A549 (cell line): ENCODE data around the gene NEDD9. TPM values are rescaled to one million over a fixed set of nuclear protein-coding genes. Genes with fewer than 3 reads are reported as not detected.

Experiments
- ATAC-seq, 2 experiments: fragments of 200-7000 bp in 1 of 2; fragments of >200 bp in 1 of 2; cut with Nextera tagmentation in 1 of 2; cut with Tn5 transposase in 1 of 2; 3 replicates each; pipeline versions ENCODE4 v1.8.0 to v1.9.1; 2018 to 2020; ENCODE audit warnings: mild to moderate bottlenecking in 1 of 2, moderate library complexity in 1 of 2
- CTCF ChIA-PET: fragments of 300-600 bp; sonication (Branson Sonifier 250); formaldehyde crosslinking; extraction: SDS; loops from one replicate; lab custom pipeline; 2021; ENCODE audit warnings: antibody characterized with exemption, inconsistent platforms; lab: Yijun Ruan, JAX
- POLR2A ChIA-PET: fragments of 350-600 bp; formaldehyde crosslinking; extraction: SDS; loops from one replicate; lab custom pipeline; 2021; ENCODE audit warnings: antibody characterized with exemption, inconsistent platforms; lab: Yijun Ruan, JAX
- DNase-seq, 2 experiments: peaks; one replicate each; pipeline versions ENCODE4 v3.0.0 to v3.0.0-alpha.2; 2011 to 2016; ENCODE audit warnings: low read depth in 1 of 2, low spot score in 1 of 2
- FAIRE-seq: peaks from 2 replicates; lab custom pipeline; 2011; peaks lifted over from hg19 to GRCh38; lab: Jason Lieb, UNC
- H3K27ac ChIP-seq, 2 experiments: fragments of >200 bp; sonication (Bioruptor Twin); formaldehyde crosslinking; 3 replicates each; pipeline ENCODE4 v1.5.1; 2016 to 2017
- H3K4me1 ChIP-seq: fragments of >200 bp; sonication (Bioruptor Twin); formaldehyde crosslinking; 3 replicates; pipeline ENCODE4 v1.6.1; 2016
- H3K4me2 ChIP-seq: fragments of >200 bp; sonication (Bioruptor Twin); formaldehyde crosslinking; 3 replicates; pipeline ENCODE4 v1.6.1; 2016
- H3K4me3 ChIP-seq: fragments of >200 bp; sonication (Bioruptor Twin); formaldehyde crosslinking; 3 replicates; pipeline ENCODE4 v1.5.1; 2016
- H3K9me3 ChIP-seq: fragments of >200 bp; sonication (Bioruptor Twin); formaldehyde crosslinking; 3 replicates; pipeline ENCODE4 v1.6.1; 2016
- BHLHE40 ChIP-seq: IDR thresholded peaks from 2 replicates; pipeline ENCODE4 v1.6.1; 2012; ENCODE audit warnings: low read depth, low read length, inconsistent platforms
- CBX2 ChIP-seq: fragments of 200-600 bp; sonication (generic); IDR thresholded peaks from 2 replicates; pipeline ENCODE4 v1.6.1; 2016; ENCODE audit warnings: low read depth, mild to moderate bottlenecking, borderline replicate concordance
- CBX8 ChIP-seq: fragments of 200-600 bp; sonication (generic); IDR thresholded peaks from 2 replicates; pipeline ENCODE4 v1.6.1; 2016
- EHMT2 ChIP-seq: fragments of 200-600 bp; sonication (generic); IDR thresholded peaks from 2 replicates; pipeline ENCODE4 v1.6.1; 2016; ENCODE audit warnings: antibody characterized with exemption, low read depth, mild to moderate bottlenecking, moderate library complexity
- FOSL2 ChIP-seq, 2 experiments: fragments of 450-650 bp in 1 of 2; fragments of >200 bp in 1 of 2; sonication (Bioruptor Twin) in 1 of 2; formaldehyde crosslinking; IDR thresholded peaks; 2 replicates each; pipeline versions ENCODE4 v1.5.0 to v1.6.1; 2016 to 2020; ENCODE audit warnings: mild to moderate bottlenecking in 1 of 2, moderate library complexity in 1 of 2
- HEYL ChIP-seq: fragments of 250-450 bp; sonication (Bioruptor Pico); IDR thresholded peaks from 2 replicates; pipeline ENCODE4 v1.8.0; 2021; ENCODE audit warnings: mild to moderate bottlenecking, moderate library complexity
- KDM1A ChIP-seq: fragments of 200-600 bp; sonication (generic); IDR thresholded peaks from 2 replicates; pipeline ENCODE4 v1.6.1; 2016; ENCODE audit warnings: low read depth, mild to moderate bottlenecking
- MYC ChIP-seq: IDR thresholded peaks from 2 replicates; pipeline ENCODE4 v1.6.1; 2012; ENCODE audit warnings: mild to moderate bottlenecking, inconsistent platforms, low read length, improper control_type of control experiment, borderline replicate concordance
- NFE2L2 ChIP-seq: fragments of 150-350 bp; conservative IDR thresholded peaks from 2 replicates; pipeline ENCODE4 v1.6.1; 2014; ENCODE audit warnings: low read length
- RAD21 ChIP-seq, 2 experiments: fragments of >200 bp in 1 of 2; sonication (Bioruptor Twin) in 1 of 2; formaldehyde crosslinking in 1 of 2; IDR thresholded peaks in 1 of 2; conservative IDR thresholded peaks in 1 of 2; 2 replicates in 1 of 2; 3 replicates in 1 of 2; pipeline ENCODE4 v1.6.1; 2012 to 2018; ENCODE audit warnings: inconsistent platforms in 1 of 2
- RFX5 ChIP-seq: fragments of 450-650 bp; IDR thresholded peaks from 2 replicates; pipeline ENCODE4 v1.7.1; 2014; ENCODE audit warnings: antibody characterized with exemption, mild to moderate bottlenecking, moderate library complexity
- RNF2 ChIP-seq: fragments of 200-600 bp; sonication (generic); IDR thresholded peaks from 2 replicates; pipeline ENCODE4 v1.6.1; 2016; ENCODE audit warnings: low read depth, mild to moderate bottlenecking, antibody characterized with exemption, moderate library complexity, borderline replicate concordance
- SREBF2 ChIP-seq: fragments of 450-650 bp; IDR thresholded peaks from 2 replicates; pipeline ENCODE4 v1.6.1; 2014; ENCODE audit warnings: mild to moderate bottlenecking, moderate library complexity
- TP53 ChIP-seq: fragments of 250-450 bp; sonication (Bioruptor Pico); IDR thresholded peaks from 2 replicates; pipeline ENCODE4 v1.5.0; 2021; ENCODE audit warnings: mild to moderate bottlenecking, moderate library complexity
- ZC3H11A ChIP-seq: fragments of 450-650 bp; IDR thresholded peaks from 2 replicates; pipeline ENCODE4 v1.6.1; 2014; ENCODE audit warnings: antibody characterized with exemption, mild to moderate bottlenecking
- WGBS: methylation state at CpG from one replicate; pipeline ENCODE4 v1.1.6; 2017; ENCODE audit errors: missing lambda C conversion rate; 5-methylcytosine and 5-hydroxymethylcytosine counted together
- polyA plus RNA-seq, 4 experiments: library from polyadenylated mRNA; depleted of rRNA in 3 of 4; stranded (reverse); fragments of >200 nt; fragmentation: RNase III in 1 of 4; extraction: RNeasy Plus Mini Kit Qiagen cat#74134 plus additional on column Dnase treatment in 1 of 4; gene quantifications; 2 replicates in 3 of 4; 3 replicates in 1 of 4; pipeline ENCODE4 v1.2.3, GENCODE V29; 2011 to 2017
- TF ChIP-seq, protein P1 (sequence below): fragments of 450-650 bp; IDR thresholded peaks from 2 replicates; pipeline ENCODE4 v1.6.1; 2014; ENCODE audit warnings: antibody characterized with exemption
- TF ChIP-seq, protein P2 (sequence below): fragments of 200-600 bp; sonication (generic); IDR thresholded peaks from 2 replicates; pipeline ENCODE4 v1.6.1; 2016; ENCODE audit warnings: antibody characterized with exemption, mild to moderate bottlenecking, moderate library complexity
- TF ChIP-seq, protein P3 (sequence below): IDR thresholded peaks from 2 replicates; pipeline ENCODE4 v1.6.1; 2012
- TF ChIP-seq, protein P4 (sequence below): fragments of 150-350 bp; IDR thresholded peaks from 2 replicates; pipeline ENCODE4 v1.6.1; 2014; ENCODE audit warnings: low read depth, mild to moderate bottlenecking, low read length

The NEDD9 gene
- polyA plus RNA-seq, 2 of the 4 experiments (the other 2 are of a cell fraction): 46.7 to 79.6 TPM

DNA sequence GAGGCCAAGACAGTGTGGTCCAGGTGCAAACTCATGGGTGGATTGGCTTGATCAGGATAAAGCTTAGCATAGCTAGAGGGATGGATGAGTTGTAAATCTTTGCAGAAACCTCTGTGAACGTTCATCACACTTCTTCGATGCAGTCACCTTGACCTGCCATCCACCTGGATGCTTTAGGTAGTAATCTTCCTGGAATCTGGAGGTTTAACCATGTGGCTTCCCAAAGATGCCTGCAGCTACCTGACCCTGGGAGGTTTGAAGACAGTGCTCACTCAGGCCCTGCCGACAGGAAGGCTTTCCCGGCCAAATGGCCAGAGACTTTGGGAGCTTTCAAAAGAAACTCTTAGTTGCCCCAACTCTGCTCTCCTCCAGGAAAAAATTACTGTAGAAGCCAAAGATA lies 65.5 kb downstream of the NEDD9 start:
- WGBS: 66% methylated on average over 4 of the region's 4 CpGs
- DNase-seq: no peak
- ChIA-PET POLR2A (no interaction called here), CTCF (interaction anchor here (0.7 to 2.2 kb wide), 4 partner anchors 9 to 329 kb away, joined by 3 to 5 read pairs (median 4); no protein-coding TSS in a partner anchor)
- no peaks in the 10 kb centered on the region for H3K9me3 ChIP-seq
- H3K4me3 ChIP-seq: no peak overlapping the region
- FAIRE-seq: no peak
- ATAC-seq: no peak
- no peak overlapping the region; a peak in 1 of 6 replicates for H3K27ac ChIP-seq
- TF ChIP-seq HEYL (CRISPR knock-in tag) (no peak), TP53 (CRISPR knock-in tag) (no peak), FOSL2 (IDR thresholded peaks at IDR 0.05) (no peak), FOSL2 (CRISPR knock-in tag; IDR thresholded peaks at IDR 0.05) (no peak), KDM1A (no peak), MYC (no peak), CBX2 (no peak), RAD21 (conservative IDR thresholded peaks at IDR 0.05 in 1 of 2, IDR thresholded peaks at IDR 0.05 in 1 of 2) (no peak), EHMT2 (no peak), RNF2 (no peak), SREBF2 (no peak), ZC3H11A (no peak), NFE2L2 (no peak), BHLHE40 (no peak), RFX5 (no peak), CBX8 (no peak)
- TF ChIP-seq, protein P1, sequence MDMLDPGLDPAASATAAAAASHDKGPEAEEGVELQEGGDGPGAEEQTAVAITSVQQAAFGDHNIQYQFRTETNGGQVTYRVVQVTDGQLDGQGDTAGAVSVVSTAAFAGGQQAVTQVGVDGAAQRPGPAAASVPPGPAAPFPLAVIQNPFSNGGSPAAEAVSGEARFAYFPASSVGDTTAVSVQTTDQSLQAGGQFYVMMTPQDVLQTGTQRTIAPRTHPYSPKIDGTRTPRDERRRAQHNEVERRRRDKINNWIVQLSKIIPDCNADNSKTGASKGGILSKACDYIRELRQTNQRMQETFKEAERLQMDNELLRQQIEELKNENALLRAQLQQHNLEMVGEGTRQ: no peak
- TF ChIP-seq, protein P2, sequence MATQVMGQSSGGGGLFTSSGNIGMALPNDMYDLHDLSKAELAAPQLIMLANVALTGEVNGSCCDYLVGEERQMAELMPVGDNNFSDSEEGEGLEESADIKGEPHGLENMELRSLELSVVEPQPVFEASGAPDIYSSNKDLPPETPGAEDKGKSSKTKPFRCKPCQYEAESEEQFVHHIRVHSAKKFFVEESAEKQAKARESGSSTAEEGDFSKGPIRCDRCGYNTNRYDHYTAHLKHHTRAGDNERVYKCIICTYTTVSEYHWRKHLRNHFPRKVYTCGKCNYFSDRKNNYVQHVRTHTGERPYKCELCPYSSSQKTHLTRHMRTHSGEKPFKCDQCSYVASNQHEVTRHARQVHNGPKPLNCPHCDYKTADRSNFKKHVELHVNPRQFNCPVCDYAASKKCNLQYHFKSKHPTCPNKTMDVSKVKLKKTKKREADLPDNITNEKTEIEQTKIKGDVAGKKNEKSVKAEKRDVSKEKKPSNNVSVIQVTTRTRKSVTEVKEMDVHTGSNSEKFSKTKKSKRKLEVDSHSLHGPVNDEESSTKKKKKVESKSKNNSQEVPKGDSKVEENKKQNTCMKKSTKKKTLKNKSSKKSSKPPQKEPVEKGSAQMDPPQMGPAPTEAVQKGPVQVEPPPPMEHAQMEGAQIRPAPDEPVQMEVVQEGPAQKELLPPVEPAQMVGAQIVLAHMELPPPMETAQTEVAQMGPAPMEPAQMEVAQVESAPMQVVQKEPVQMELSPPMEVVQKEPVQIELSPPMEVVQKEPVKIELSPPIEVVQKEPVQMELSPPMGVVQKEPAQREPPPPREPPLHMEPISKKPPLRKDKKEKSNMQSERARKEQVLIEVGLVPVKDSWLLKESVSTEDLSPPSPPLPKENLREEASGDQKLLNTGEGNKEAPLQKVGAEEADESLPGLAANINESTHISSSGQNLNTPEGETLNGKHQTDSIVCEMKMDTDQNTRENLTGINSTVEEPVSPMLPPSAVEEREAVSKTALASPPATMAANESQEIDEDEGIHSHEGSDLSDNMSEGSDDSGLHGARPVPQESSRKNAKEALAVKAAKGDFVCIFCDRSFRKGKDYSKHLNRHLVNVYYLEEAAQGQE: no peak
- TF ChIP-seq, protein P3, sequence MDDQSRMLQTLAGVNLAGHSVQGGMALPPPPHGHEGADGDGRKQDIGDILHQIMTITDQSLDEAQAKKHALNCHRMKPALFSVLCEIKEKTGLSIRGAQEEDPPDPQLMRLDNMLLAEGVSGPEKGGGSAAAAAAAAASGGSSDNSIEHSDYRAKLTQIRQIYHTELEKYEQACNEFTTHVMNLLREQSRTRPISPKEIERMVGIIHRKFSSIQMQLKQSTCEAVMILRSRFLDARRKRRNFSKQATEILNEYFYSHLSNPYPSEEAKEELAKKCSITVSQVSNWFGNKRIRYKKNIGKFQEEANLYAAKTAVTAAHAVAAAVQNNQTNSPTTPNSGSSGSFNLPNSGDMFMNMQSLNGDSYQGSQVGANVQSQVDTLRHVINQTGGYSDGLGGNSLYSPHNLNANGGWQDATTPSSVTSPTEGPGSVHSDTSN: no peak
- TF ChIP-seq, protein P4, sequence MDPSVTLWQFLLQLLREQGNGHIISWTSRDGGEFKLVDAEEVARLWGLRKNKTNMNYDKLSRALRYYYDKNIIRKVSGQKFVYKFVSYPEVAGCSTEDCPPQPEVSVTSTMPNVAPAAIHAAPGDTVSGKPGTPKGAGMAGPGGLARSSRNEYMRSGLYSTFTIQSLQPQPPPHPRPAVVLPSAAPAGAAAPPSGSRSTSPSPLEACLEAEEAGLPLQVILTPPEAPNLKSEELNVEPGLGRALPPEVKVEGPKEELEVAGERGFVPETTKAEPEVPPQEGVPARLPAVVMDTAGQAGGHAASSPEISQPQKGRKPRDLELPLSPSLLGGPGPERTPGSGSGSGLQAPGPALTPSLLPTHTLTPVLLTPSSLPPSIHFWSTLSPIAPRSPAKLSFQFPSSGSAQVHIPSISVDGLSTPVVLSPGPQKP: no peak
- no peaks in the 10 kb centered on the region for H3K4me1 ChIP-seq
- H3K4me2 ChIP-seq: no peak overlapping the region
